HG03354 (cell line): Measurements from ENCODE around the gene MEIS1.
"Not testable (repeated sequence)": the region's sequence is repeated elsewhere in the genome, so short reads cannot be mapped to it uniquely, and the experiment has no call there.

Experiments used
- ATAC-seq: cut with Tn5 transposase; IDR thresholded peaks from one replicate; pipeline ENCODE4 v1.9.1; 2021; ENCODE audit warnings: mild to moderate bottlenecking; ENCODE audit not compliant: unreplicated experiment, poor library complexity, severe bottlenecking

Gene MEIS1

GRCh38 chr2:66461664-66462500, 27.0 kb downstream of the MEIS1 start:
- ATAC-seq, result no peak

- ATAC-seq, result no peak
Observed at GRCh38 chr2:66462501-66462825, 27.5 kb downstream of the MEIS1 start.

- no peak for ATAC-seq
Observed at GRCh38 chr2:66463206-66463755, 28.4 kb downstream of the MEIS1 start.

GRCh38 chr2:66464930-66465637, 30.2 kb downstream of the MEIS1 start:
- ATAC-seq, result no peak

- ATAC-seq, result no peak
Observed at GRCh38 chr2:66466433-66466832, 31.5 kb downstream of the MEIS1 start.

- ATAC-seq, result no peak
Observed at GRCh38 chr2:66467718-66468117, 32.8 kb downstream of the MEIS1 start.

GRCh38 chr2:66469214-66469902, 34.4 kb downstream of the MEIS1 start:
- ATAC-seq, result no peak

GRCh38 chr2:66470199-66470598, 35.3 kb downstream of the MEIS1 start:
- no peak for ATAC-seq

- ATAC-seq, result no peak
Observed at GRCh38 chr2:66472225-66472843, 37.4 kb downstream of the MEIS1 start.

- ATAC-seq, result no peak
Observed at GRCh38 chr2:66477135-66477842, 42.4 kb downstream of the MEIS1 start.

GRCh38 chr2:66478299-66478698, 43.4 kb downstream of the MEIS1 start:
- ATAC-seq, result no peak

- no peak for ATAC-seq
Observed at GRCh38 chr2:66478731-66479316, 43.9 kb downstream of the MEIS1 start.

GRCh38 chr2:66481100-66481549, 46.2 kb downstream of the MEIS1 start:
- no peak for ATAC-seq

- ATAC-seq, result not testable (repeated sequence)
Observed at GRCh38 chr2:66485252-66485651, 50.3 kb downstream of the MEIS1 start.

- no peak for ATAC-seq
Observed at GRCh38 chr2:66488946-66489345, 54.0 kb downstream of the MEIS1 start.

- no peak for ATAC-seq
Observed at GRCh38 chr2:66489436-66489835, 54.5 kb downstream of the MEIS1 start.

- no peak for ATAC-seq
Observed at GRCh38 chr2:66490588-66491001, 55.7 kb downstream of the MEIS1 start.

GRCh38 chr2:66494708-66495107, 59.8 kb downstream of the MEIS1 start:
- ATAC-seq, result no peak
